ENCODE data around the gene PYGB. TPM values are rescaled to one million over a fixed set of nuclear protein-coding genes. Genes with fewer than 3 reads are reported as not detected.

The PYGB gene
- 100 to 1,000 TPM; 231 to 261 TPM for total RNA-seq

DNA sequence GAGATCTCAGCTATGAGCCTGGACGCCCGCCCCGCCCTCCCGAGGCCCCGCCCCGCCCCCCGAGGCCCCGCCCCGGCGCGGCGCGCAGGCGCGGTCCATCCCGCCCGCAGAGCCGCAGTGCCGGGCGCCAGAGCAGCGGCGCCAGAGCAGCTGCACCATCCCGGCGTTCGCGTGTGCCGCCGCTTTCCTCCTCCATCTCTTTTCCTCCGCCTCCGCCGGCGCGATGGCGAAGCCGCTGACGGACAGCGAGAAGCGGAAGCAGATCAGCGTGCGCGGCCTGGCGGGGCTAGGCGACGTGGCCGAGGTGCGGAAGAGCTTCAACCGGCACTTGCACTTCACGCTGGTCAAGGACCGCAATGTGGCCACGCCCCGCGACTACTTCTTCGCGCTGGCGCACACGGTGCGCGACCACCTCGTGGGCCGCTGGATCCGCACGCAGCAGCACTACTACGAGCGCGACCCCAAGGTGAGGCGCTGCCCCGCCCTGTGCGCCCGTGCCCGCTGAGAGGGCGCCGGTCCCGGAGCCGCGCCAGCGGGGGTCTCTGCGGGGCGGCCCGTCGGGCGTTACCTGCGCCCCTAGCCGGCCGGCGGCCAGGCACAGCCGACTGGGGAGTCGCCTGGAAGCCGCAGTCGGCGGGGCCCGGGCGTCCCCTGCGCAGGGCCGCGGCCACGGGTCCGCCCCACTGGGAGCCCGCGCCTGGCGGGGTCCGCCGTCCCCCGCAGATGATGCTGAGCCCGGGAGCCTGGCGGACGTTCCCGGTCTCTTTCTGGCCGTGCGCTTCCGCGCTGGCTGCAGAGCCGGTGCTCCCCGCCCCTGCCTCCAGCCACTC lies at the start of gene PYGB:
TSS of gene PYGB (plus strand) at position 130 of the 830 bp plus-strand sequence. CDS start at position 224, 94 bp downstream.
- Histone ChIP-seq H3K27me3 (replicated peaks; ENCODE audit: insufficient read depth) (no peaks in the 10 kb centered on the region), H3K9me3 (no peaks in the 10 kb centered on the region), H3K36me3 (no peaks in the 10 kb centered on the region), H3K4me1 (replicated peaks) (peaks cover 25% of the 10 kb centered on the region), H3K27ac (peak within 1 kb of the TSS; percentile 96 to 98), H3K4me3 (peak within 1 kb of the TSS; percentile 91 to 97)
- DNase-seq (ENCODE audit: low spot score) = peak; percentile 83
- peak; percentile 86 for TF ChIP-seq POLR2AphosphoS5 (IDR thresholded peaks at IDR 0.05)
- TF ChIP-seq CTCF (IDR thresholded peaks at IDR 0.05) = peak in 1 of 4 experiments; percentile 9
- peak; percentile 95 for TF ChIP-seq POLR2A (IDR thresholded peaks at IDR 0.05)
- intact Hi-C loops (cut with DNase I) = loop anchor here (2.0 to 5.0 kb wide), 3 partner anchors 53 to 256 kb away; partner anchors contain the start of genes APMAP and ENTPD6
- under 1% methylated on average over 66 of the region's 113 CpGs for WGBS

DNA sequence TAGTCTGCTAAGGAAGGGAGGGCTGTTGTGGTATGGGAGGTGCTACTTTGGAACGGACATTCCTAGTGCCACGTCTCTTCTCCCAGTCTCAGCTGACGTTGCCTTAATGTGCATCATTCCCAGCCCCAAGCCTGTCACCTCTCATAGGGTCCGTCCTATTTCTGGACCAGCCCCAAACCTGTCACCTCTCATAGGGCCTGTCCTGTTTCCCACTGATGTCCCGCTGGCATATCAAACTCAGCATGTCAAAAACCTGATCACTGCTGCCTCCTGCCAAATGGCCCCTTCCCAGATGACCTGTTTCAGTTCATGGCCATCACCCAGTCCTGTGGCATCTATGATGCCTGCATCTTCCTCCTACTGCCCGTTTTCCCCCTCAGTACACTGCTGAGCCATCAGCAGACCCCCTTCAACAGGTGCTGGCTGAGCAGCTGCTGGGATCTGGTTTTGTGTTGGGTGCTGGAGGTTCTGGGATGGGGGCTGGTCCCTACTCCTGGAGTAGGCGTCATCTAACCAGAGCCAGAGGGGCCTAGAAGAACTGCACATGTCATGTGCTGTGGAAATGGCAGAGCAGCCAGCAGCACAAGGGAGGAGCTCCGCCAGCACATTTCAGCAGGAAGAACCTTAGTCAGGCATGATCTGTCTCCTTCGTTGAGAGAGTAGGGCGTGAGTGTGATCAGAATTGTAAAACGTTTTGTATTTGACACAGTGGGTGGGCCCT lies 49.1 kb upstream of the PYGB start:
- peaks cover 4% of the 10 kb centered on the region for H3K4me1 ChIP-seq (replicated peaks)
- intact Hi-C loops (cut with DNase I) = loop anchor here (5.0 to 10.0 kb wide), 2 partner anchors 196 to 207 kb away; partner anchors contain the start of genes ABHD12 and APMAP
- H3K27me3 ChIP-seq (replicated peaks; ENCODE audit: insufficient read depth) = no peaks in the 10 kb centered on the region
- no peak for DNase-seq (ENCODE audit: low spot score)
- no peaks in the 10 kb centered on the region for H3K36me3 ChIP-seq
- WGBS = 54% methylated on average over 11 of the region's 11 CpGs
- no peaks in the 10 kb centered on the region for H3K9me3 ChIP-seq
- H3K27ac ChIP-seq = peak overlapping the region; percentile 50 to 93
- TF ChIP-seq POLR2A (IDR thresholded peaks at IDR 0.05) (no peak), POLR2AphosphoS5 (IDR thresholded peaks at IDR 0.05) (no peak), CTCF (IDR thresholded peaks at IDR 0.05) (no peak)
- no peak overlapping the region for H3K4me3 ChIP-seq

DNA sequence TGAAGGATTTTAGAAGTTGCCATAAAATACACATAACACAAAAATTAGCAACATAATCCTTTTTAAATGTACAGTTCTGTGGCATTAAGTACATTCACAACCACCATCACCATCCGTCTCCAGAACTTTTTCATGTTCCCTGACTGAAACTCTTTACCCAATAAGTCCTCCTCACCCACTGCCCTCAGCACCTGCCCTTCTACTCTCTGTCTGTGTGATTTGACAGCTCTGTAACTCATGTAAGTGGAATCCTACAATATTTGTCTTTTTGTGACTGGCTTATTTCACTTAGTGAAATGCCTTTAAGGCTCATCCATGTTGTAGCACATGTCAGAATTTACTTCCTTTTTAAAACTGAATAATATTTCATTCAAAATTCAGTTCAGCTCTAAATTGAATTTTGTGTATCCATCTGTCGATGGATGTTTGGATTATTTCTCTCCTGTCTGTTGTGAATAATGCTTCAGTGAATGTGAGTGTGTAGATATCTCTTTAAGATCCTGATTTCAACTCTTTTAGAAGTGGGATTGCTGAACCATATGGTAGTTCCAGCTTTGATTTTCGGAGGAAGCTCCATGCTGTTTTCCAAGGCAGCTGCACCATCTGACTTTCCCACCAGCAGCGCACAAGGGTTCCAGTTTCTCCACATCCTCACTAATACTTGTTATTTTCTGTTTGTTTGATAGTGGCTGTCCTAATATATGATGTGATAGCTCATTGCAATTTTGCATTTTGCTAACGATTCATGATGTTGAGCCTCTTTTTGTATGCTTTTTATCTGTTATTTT lies 48.2 kb upstream of the PYGB start:
- H3K9me3 ChIP-seq = no peaks in the 10 kb centered on the region
- no peaks in the 10 kb centered on the region for H3K36me3 ChIP-seq
- WGBS = 72% methylated on average over 5 of the region's 5 CpGs
- no peak for TF ChIP-seq CTCF (IDR thresholded peaks at IDR 0.05)
- no peak for TF ChIP-seq POLR2A (IDR thresholded peaks at IDR 0.05)
- TF ChIP-seq POLR2AphosphoS5 (IDR thresholded peaks at IDR 0.05) = no peak
- peaks cover 8% of the 10 kb centered on the region for H3K4me1 ChIP-seq (replicated peaks)
- no peaks in the 10 kb centered on the region for H3K27me3 ChIP-seq (replicated peaks; ENCODE audit: insufficient read depth)
- H3K27ac ChIP-seq = peak overlapping the region; percentile 50 to 93
- H3K4me3 ChIP-seq = no peak overlapping the region
- intact Hi-C loops (cut with DNase I) = loop anchor here (5.0 to 10.0 kb wide), 2 partner anchors 195 to 207 kb away; partner anchors contain the start of genes ABHD12 and APMAP
- no peak for DNase-seq (ENCODE audit: low spot score)

- no peaks in the 10 kb centered on the region for H3K9me3 ChIP-seq
- TF ChIP-seq POLR2A (IDR thresholded peaks at IDR 0.05) (no peak), POLR2AphosphoS5 (IDR thresholded peaks at IDR 0.05) (no peak), CTCF (IDR thresholded peaks at IDR 0.05) (no peak)
- no peak overlapping the region for H3K27ac ChIP-seq
- intact Hi-C loops (cut with DNase I) = no loop called here
- H3K4me1 ChIP-seq (replicated peaks) = peaks cover 24% of the 10 kb centered on the region
- H3K4me3 ChIP-seq = no peak overlapping the region
- H3K36me3 ChIP-seq = no peaks in the 10 kb centered on the region
- DNase-seq (ENCODE audit: low spot score) = no peak
- H3K27me3 ChIP-seq (replicated peaks; ENCODE audit: insufficient read depth) = no peaks in the 10 kb centered on the region
- WGBS = 46% methylated on average over 2 of the region's 2 CpGs
These were observed 44.8 kb upstream of the PYGB start for GRCh38 chr20:25203089-25203488.

Measured in prostate gland (tissue), 2 donors.